ENCODE measurements around the gene OR2A42.
A peak's percentile ranks its signal among the peaks of the same experiment; 100 is the strongest.
"Not testable (repeated sequence)": the region's sequence is repeated elsewhere in the genome, so short reads cannot be mapped to it uniquely, and the experiment has no call there.

Gene OR2A42

GRCh38 chr7:144187848-144188247 is 51.6 kb downstream of the OR2A42 start:
- in situ Hi-C loops (cut with MboI; ENCODE audit: low pct_unique_long_range_greater_than_20kb, low sequenced_read_pairs, unreplicated experiment); DNase-seq (ENCODE audit: low spot score): not testable (repeated sequence)

- in situ Hi-C loops (cut with MboI; ENCODE audit: low pct_unique_long_range_greater_than_20kb, low sequenced_read_pairs, unreplicated experiment); DNase-seq (ENCODE audit: low spot score): not testable (repeated sequence)
These were observed 56.2 kb downstream of the OR2A42 start, which contains the start of gene CTAGE4 for GRCh38 chr7:144183166-144183565. CTAGE4 (plus strand) TSS chr7:144183466; CDS start chr7:144183504, 38 bp downstream.

GRCh38 chr7:144179165-144179479 is 60.3 kb downstream of the OR2A42 start:
- DNase-seq (ENCODE audit: low spot score); in situ Hi-C loops (cut with MboI; ENCODE audit: low pct_unique_long_range_greater_than_20kb, low sequenced_read_pairs, unreplicated experiment): not testable (repeated sequence)

- DNase-seq (ENCODE audit: low spot score); in situ Hi-C loops (cut with MboI; ENCODE audit: low pct_unique_long_range_greater_than_20kb, low sequenced_read_pairs, unreplicated experiment): not testable (repeated sequence)
- peak; percentile 49 for TF ChIP-seq CTCF (IDR thresholded peaks at IDR 0.05; ENCODE audit: extremely low read depth, insufficient read depth, missing control alignments)
These were observed 60.8 kb downstream of the OR2A42 start for GRCh38 chr7:144178380-144179164.

All from GM13977 (cell line).